8988T (cell line): ENCODE results near the gene NLGN2.

Experiments
- DNase-seq: peaks from one replicate; pipeline ENCODE4 v3.0.0; 2011

Gene NLGN2

GRCh38 chr17:7392696-7393612 is 14.7 kb upstream of the NLGN2 start:
- no peak for DNase-seq

GRCh38 chr17:7393613-7394451 is 13.8 kb upstream of the NLGN2 start:
- no peak for DNase-seq

DNA sequence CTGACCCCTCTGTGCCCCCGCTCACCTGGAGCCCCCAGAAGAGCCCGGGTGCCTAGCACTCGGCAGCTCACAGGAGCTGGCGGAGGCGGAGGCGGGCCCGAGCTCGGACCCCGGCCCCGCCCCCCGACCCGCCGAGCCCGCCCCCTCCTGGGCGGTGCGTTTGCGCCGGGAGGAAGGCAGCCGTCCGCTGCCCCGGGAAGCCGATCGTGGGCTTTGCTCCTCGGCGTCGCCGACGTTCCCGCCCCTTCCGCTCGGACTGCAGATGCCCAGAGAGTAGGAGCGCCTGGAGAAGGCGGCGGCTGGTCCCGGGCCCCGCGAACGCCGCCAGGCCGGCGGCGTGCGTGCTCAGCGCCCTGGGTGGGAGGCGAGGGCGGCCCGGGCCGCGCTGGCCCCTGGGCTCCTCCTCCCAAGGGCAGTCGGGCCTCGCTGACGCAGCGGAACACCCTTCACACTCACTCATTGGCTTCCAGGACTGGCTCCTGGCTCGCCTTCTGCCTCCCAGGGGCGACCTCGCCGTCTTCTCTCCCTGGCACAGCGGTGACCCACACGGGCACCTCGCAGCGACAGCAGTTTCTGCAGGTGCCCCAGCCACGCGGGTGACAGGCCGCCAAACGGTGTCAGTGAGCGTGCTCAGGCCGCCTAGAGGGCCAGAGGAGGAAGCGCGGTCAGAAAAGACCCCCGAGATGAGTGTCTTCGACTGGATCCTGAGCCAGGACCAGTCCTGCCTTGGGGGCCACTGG is 13.0 kb upstream of the NLGN2 start, which contains the start of gene PLSCR3:
TSS of gene PLSCR3 (minus strand) at position 74 of the 740 bp plus-strand sequence. CDS start 415 bp downstream, outside the sequence.
- DNase-seq: peak; percentile 93

DNA sequence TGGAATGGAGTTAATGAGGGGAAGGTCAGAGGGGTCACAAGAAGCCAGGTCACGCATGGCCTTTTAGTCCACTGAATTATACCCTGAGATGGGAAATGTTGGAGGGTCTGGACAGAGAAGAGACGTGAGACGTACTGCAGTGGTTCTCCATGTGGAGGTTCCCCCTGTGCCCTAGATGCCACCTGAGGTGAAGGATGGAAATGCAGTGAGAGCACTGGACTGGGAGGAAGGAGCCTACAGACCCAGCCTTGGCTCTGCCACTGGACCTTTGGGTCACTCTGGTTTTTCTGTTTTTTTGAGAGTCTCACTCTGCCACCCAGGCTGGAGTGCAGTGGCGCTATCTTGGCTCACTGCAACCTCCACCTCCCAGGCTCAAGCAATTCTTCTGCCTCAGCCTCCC is 11.5 kb upstream of the NLGN2 start:
- no peak for DNase-seq

- DNase-seq: no peak
These were observed 9.0 kb upstream of the NLGN2 start for GRCh38 chr17:7398612-7399011.

- no peak for DNase-seq
These were observed 4.5 kb upstream of the NLGN2 start for GRCh38 chr17:7403043-7403726.

GRCh38 chr17:7403727-7403976 is 4.0 kb upstream of the NLGN2 start:
- DNase-seq: no peak

DNA sequence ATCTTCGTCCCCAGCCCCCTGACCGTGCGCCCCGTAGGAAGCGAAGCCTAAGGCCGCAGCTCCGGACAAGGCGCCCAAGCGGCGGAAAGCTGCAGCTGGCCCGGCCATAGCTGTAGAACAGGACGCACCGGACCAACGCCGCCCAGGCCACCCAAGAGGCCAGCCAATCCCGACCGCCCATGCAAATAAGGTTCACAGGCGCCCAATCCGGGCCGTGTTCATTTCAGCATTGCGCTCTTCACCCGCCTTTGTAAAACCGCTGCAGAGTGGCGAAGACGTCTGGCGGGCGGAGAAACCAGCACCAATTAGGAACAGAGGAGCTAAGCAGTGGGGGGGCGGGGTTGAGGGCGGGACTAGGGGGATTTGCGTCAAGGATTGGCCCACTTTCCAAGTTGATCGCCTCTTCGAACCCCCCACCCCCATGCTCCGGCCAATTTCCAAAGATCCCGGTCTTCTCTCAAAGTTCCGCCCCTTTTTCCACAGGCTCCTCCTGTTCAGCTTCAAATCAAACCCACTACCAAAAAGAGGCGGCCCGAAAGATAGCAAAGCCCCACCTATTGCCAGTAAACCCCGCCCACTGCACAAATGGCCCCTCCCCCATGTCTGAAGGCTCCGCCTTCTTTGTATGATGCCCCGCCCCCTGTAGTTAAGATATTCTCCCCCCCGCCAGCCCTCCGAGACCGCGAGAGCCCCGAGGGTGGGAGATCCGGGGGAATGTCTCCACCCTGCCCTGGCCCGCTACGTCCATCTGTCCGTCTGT is 3.5 kb upstream of the NLGN2 start, which contains the start of gene TMEM256:
TSS of gene TMEM256 (minus strand) at position 121 of the 760 bp plus-strand sequence. CDS start at position 108, 13 bp downstream.
- DNase-seq: peak; percentile 80

DNA sequence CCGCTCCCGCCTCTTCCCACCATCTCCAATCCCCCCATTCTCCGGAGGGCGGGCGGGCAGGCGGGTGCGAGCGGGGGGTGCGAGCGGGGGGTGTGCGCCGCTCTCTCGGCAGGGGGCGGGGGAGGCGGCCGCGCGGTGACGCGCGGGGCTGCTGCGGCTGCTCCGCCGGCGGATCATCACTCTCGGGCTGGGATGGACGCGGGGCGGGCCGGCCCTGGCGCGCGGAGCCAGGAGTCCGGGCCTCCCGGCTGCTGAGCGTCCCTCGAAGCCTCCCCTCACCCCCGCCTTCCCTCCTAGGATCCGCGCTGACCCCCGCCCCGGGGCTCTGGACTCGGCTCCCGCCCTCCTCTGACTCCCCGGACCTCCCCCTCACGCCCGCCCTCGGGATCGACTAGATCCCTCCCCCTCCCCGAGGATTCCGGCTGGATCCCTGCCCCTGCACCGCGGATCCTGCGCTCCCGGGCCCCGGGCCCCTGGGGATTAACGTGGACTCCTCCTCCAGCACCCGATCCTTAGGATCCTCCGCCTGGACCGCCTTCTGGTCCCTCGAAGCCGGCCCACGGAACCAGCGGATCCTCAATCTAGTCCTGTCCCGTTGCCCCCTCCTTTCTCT is 2.8 kb upstream of the NLGN2 start:
- peak; percentile 64 for DNase-seq

GRCh38 chr17:7405350-7406234 is 2.1 kb upstream of the NLGN2 start:
- no peak for DNase-seq

DNA sequence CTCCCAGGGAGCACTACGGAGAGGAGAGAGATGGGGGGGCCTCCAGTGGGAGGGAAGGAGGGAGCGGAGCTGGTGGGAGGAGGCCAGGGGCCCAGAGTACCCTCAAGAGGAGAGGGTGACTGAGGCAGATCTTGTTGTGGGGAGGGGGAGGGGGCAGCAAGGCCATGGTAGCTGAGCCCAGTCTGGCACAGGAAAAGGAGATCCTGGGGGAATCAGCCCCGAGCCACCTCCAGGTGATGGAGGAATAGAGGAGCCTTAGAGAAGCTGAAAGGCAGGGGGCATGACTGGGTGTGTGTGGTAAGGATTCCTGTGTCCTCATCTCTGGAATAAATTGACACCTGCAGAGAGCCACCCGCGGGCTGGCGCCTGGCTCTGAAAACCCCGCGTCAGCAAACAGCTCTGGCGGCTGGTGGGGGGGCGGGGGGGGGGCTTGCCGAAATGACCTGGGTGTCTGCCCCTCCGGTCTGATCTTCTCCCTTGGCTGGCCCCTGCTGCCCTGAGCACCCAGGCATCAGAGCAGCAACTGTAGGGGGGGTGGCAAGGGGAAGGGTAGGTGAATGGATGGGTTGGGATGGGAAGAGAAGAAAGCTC is 1.3 kb upstream of the NLGN2 start:
- DNase-seq: no peak

GRCh38 chr17:7407082-7407481 is 563 bp upstream of the NLGN2 start:
- DNase-seq: no peak

- no peak for DNase-seq
These were observed 645 bp downstream of the NLGN2 start for GRCh38 chr17:7408252-7408727.

DNA sequence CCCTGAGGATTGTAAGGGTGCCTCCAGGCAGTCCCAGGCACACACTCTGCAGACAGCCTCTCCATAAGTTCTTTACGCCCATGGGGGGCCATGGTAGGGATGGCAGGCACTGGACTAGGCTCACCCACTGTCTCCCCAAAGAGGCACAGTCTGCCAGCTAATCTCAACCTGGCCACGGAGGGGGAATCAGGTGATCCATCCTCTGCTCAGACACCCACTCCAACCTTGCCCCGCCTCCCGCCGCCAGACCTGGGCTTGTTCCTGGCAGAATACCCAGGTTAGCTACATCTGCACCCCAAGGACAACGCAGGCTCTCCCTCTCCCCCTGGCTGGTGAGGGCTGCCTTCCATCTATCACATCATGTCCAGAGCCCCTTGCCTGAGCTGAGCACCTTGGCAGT is 1.2 kb downstream of the NLGN2 start:
- DNase-seq: no peak

DNA sequence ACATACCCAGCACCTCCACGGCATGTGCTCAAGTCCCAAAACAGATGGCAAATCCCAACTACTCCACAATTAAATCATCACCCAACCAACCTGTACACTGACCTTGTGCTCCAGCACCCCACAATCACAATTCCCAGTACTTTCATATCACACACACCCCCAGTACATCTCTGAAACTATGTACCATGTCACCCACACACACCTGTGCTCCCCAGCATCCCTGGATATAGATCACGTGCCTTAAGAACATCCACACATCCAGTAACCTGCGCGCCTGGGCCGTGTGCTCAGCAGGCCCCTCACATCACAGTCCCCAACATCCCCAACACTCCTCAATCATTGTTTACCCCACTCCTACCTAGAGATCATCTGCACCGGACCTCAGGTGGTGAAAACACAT is 2.1 kb downstream of the NLGN2 start:
- no peak for DNase-seq

DNA sequence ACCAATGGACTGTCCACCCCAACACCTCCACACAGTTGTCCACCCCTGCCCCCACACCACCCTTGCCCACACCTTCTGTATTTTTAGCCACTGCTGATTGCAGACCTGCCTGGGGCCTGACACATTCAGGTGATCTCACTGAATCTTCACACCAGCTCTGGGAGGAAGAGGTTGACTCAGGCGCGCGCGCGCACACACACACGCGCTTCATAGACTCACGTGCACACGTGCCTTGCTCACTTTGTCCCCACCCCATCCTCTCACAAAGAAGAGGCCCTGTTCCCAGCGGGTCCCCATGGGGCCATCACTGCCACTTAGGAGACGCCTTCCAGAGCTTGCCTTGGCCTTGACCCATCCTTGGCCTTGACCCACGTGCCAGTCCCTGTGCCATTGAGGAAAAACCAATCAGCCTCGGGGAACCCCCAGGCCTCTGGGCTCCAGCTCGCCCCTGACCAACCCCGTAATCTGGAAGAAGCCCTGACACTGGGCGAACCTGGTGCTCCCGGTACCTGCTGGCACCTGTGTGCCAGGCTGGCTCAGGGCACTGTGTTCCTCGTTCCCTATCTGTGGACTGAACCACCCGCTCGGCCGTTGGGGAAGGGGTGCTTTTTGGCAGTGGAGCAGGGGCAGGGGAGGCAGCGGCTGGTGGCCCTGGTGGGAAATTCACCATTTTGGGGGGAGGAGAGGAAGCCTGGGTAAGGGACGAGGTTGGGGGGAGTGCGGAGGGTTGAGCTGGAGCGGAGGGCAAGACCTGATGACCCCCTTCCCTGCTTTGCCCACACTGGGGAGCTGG is 3.2 kb downstream of the NLGN2 start:
- no peak for DNase-seq

- no peak for DNase-seq
These were observed 3.7 kb downstream of the NLGN2 start for GRCh38 chr17:7411427-7411750.

DNA sequence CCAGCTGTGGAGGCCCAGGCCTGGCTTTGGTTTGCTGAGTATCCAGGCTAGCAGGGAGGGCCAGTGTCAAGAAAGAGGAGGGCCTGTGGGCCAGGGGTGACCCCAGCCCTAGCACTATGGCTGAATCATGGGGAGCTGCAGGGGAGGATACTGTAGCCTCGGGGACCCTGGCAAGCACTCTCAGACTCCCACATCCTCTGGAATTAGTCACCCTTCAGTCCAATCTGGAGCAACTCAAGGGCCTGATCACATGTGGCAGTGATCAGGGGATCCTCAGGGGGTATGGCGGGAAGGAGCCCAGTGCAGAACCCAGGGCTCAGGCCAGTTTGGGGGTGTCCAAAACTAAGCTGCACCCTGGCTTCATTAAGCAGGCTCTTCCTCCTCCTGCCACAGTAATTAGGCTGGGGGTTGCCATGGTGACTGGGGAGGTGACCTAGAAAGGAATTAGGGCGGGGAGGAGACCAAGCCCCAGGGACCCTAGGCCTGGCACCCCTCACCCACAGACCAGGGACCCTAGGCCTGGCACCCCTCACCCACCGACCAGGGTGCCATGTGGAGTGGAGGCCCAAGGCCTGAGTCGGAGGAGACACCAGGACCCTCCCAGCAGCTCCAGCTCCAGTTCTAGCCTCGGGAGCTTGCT is 5.8 kb downstream of the NLGN2 start:
- no peak for DNase-seq

DNA sequence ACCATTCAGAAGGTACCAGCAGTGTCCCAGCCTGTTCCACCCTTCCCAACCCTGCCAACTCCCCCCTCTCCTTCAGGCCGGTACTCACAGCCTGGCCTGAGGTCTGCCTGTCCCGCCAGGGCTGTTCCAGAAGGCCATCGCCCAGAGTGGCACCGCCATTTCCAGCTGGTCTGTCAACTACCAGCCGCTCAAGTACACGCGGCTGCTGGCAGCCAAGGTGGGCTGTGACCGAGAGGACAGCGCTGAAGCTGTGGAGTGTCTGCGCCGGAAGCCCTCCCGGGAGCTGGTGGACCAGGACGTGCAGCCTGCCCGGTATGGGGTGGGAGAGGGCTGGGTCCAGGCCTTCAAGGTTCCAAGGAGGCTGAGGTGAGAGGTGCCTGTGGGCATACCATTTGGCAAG is 7.2 kb downstream of the NLGN2 start:
- DNase-seq: no peak
